K562 (cell line): ENCODE results near the gene KLHL35. TPM values are rescaled to one million over a fixed set of nuclear protein-coding genes. Genes with fewer than 3 reads are reported as not detected.

Experiments used
- AFF4 ChIP-seq: sonication (generic); formaldehyde crosslinking; IDR thresholded peaks from 2 replicates; pipeline ENCODE4 v1.8.0; 2023; ENCODE audit warnings: mild to moderate bottlenecking, missing genetic modification reagents
- FOXO4 ChIP-seq: fragments of 450-650 bp; formaldehyde crosslinking; IDR thresholded peaks from 2 replicates; pipeline ENCODE4 v1.4.0; 2020; ENCODE audit warnings: mild to moderate bottlenecking, moderate library complexity
- GMEB1 ChIP-seq: fragments of 250-450 bp; sonication (Bioruptor Pico); IDR thresholded peaks from 2 replicates; pipeline ENCODE4 v1.4.0; 2020; ENCODE audit warnings: mild to moderate bottlenecking
- KAT2B ChIP-seq: IDR thresholded peaks from one replicate; pipeline ENCODE4 v1.6.1; 2012; ENCODE audit warnings: low read depth, mild to moderate bottlenecking, control low read depth, inconsistent platforms, low read length, moderate library complexity
- MECOM ChIP-seq: fragments of 250-450 bp; sonication (Bioruptor Pico); IDR thresholded peaks from 2 replicates; pipeline ENCODE4 v1.8.0; 2022; ENCODE audit warnings: inconsistent platforms
- NCOR1 ChIP-seq: fragments of 450-650 bp; IDR thresholded peaks from 2 replicates; pipeline ENCODE4 v1.6.1; 2016; ENCODE audit warnings: mild to moderate bottlenecking, moderate library complexity
- PCBP1 ChIP-seq: fragments of 200-400 bp; formaldehyde crosslinking; IDR thresholded peaks from 2 replicates; pipeline ENCODE4 v1.6.1; 2018; ENCODE audit warnings: mild to moderate bottlenecking, low read depth, low read length; ENCODE audit not compliant: poor library complexity, severe bottlenecking
- PRDM10 ChIP-seq: fragments of 450-650 bp; IDR thresholded peaks from 2 replicates; pipeline ENCODE4 v1.6.1; 2018; ENCODE audit not compliant: partially characterized antibody
- SMARCA4 ChIP-seq: fragments of 450-650 bp; IDR thresholded peaks from 2 replicates; pipeline ENCODE4 v1.6.1; 2016
- THAP7 ChIP-seq: fragments of 250-450 bp; sonication (Bioruptor Pico); IDR thresholded peaks from 2 replicates; pipeline ENCODE4 v1.5.0; 2021
- polyA plus RNA-seq, 8 experiments: library from polyadenylated mRNA; depleted of rRNA in 4 of 8; stranded (reverse) in 5 of 8; unstranded in 3 of 8; fragments of >200 nt; fragmentation: Nextera tagmentation in 2 of 8; fragmentation: Illumina TruSeq in 1 of 8; extraction: Ambion mirVana in 2 of 8; extraction: Trizol in 1 of 8; gene quantifications; 2 replicates each; pipeline versions ENCODE4 v1.2.1 to v1.2.3, GENCODE V29; 2011 to 2014; ENCODE audit warnings: inconsistent platforms in 1 of 8, missing spikeins in 1 of 8
- total RNA-seq, 7 experiments: library from RNA; depleted of rRNA in 6 of 7; stranded (reverse); fragments of >200 nt in 6 of 7; fragmentation: Illumina TruSeq in 2 of 7; extraction: Trizol in 2 of 7; gene quantifications; 2 replicates each; pipeline versions ENCODE4 v1.2.1 to v1.2.3, GENCODE V29; 2011 to 2021; ENCODE audit warnings: low replicate concordance in 1 of 7

Gene KLHL35
- total and polyA plus RNA-seq, 9 of the 15 experiments (the other 6 are each of a cell fraction or from before 2014, with no cell fraction given) = not detected

- peak; percentile 90 for TF ChIP-seq KAT2B
- TF ChIP-seq PRDM10 = peak; percentile 41
- TF ChIP-seq GMEB1 (CRISPR knock-in tag) = peak; percentile 99
- peak; percentile 40; the same call in 1 of the 2 replicates for TF ChIP-seq NCOR1
- TF ChIP-seq THAP7 (CRISPR knock-in tag) = 0 out of 2 replicates have a peak, but pooled peaks have one; percentile 70
- 0 out of 2 replicates have a peak, but pooled peaks have one; percentile 19 for TF ChIP-seq MECOM (CRISPR knock-in tag)
- peak; percentile 36; the same call in 1 of the 2 replicates for TF ChIP-seq SMARCA4
- peak; percentile 98 for TF ChIP-seq AFF4
- 0 out of 2 replicates have a peak, but pooled peaks have one; percentile 45 for TF ChIP-seq FOXO4 (CRISPR knock-in tag)
- peak; percentile 92 for TF ChIP-seq PCBP1
Observed at GRCh38 chr11:75399344-75400145, 33.5 kb downstream of the KLHL35 start, which contains the start of gene RPS3 (continued).
